Measurements from ENCODE around the gene ACSS3. TPM values are rescaled to one million over a fixed set of nuclear protein-coding genes. Genes with fewer than 3 reads are reported as not detected.

Gene ACSS3
- total RNA-seq, 1 experiment from 2014 or later, result 19.3 TPM

GRCh38 chr12:81105687-81106086 lies 27.8 kb downstream of the ACSS3 start:
- Histone ChIP-seq H3K4ac (ENCODE audit: low read depth, low read length) (no peak overlapping the region), H2AK5ac (ENCODE audit: insufficient read length, low read length) (no peak overlapping the region), H3K79me2 (ENCODE audit: insufficient read depth, low read length) (no peaks in the 10 kb centered on the region), H3K4me1 (ENCODE audit: insufficient read depth, low read length) (no peaks in the 10 kb centered on the region; the same call in 1 of the 2 replicates), H3K14ac (ENCODE audit: insufficient read depth, low read length) (no peak overlapping the region), H4K5ac (ENCODE audit: insufficient read length, low read depth, low read length) (no peak overlapping the region), H3K23me2 (ENCODE audit: insufficient read length, low read depth, low read length, poor library complexity, severe bottlenecking) (no peaks in the 10 kb centered on the region), H3K56ac (ENCODE audit: insufficient read length, low read depth, low read length) (no peak overlapping the region), H2BK5ac (ENCODE audit: insufficient read length, low read length) (no peak overlapping the region), H2BK12ac (ENCODE audit: insufficient read length, low read depth, low read length) (no peak overlapping the region), H3T11ph (ENCODE audit: low read length) (no peak overlapping the region), H2BK15ac (ENCODE audit: low read depth, low read length) (no peak overlapping the region), H3K79me1 (ENCODE audit: insufficient read depth, low read depth, low read length, poor library complexity, severe bottlenecking) (no peaks in the 10 kb centered on the region), H2BK120ac (ENCODE audit: low read depth, low read length, poor library complexity, severe bottlenecking) (no peak overlapping the region), H4K91ac (ENCODE audit: insufficient read length, low read depth, low read length) (no peak overlapping the region), H4K8ac (replicated peaks; ENCODE audit: insufficient read length, low read depth, low read length) (no peak overlapping the region), H2BK20ac (ENCODE audit: low read depth, low read length, poor library complexity, severe bottlenecking) (no peak overlapping the region), H3K27me3 (ENCODE audit: insufficient read depth, low read length) (no peaks in the 10 kb centered on the region), H3K27ac (ENCODE audit: insufficient read length, low read depth, low read length) (no peak overlapping the region), H3K23ac (ENCODE audit: insufficient read length, low read depth, low read length) (no peak overlapping the region), H3K9ac (ENCODE audit: extremely low read depth, insufficient read length, low read length) (no peak overlapping the region), H3K4me2 (ENCODE audit: insufficient read depth, insufficient read length, low read length) (no peak overlapping the region), H4K20me1 (ENCODE audit: control insufficient read depth, insufficient read depth, insufficient read length) (no peaks in the 10 kb centered on the region), H3K9me3 (ENCODE audit: control insufficient read depth, low read depth, low read length) (no peaks in the 10 kb centered on the region), H2AFZ (ENCODE audit: low read length) (no peak overlapping the region), H3K18ac (ENCODE audit: insufficient read length, low read depth, low read length) (no peak overlapping the region)
- no peak for DNase-seq
- TF ChIP-seq CTCF (conservative IDR thresholded peaks at IDR 0.05), result no peak
- Mint-ChIP-seq H3K36me3 (ENCODE audit: insufficient read depth in 1 of 3, low read depth in 3 of 3) (peaks cover 0 to 4% (median 0%) of the 10 kb centered on the region in 3 experiments; a peak in 3 of 7 replicates), H3K27me3 (ENCODE audit: low read depth) (no peaks in the 10 kb centered on the region), H3K4me1 (peaks cover 12 to 18% of the 10 kb centered on the region in 2 experiments), H3K9me3 (no peaks in the 10 kb centered on the region), H3K27ac (peak overlapping the region in 1 of 3 experiments; percentile 5; a peak in 2 of 7 replicates), H3K4me3 (no peak overlapping the region)

Measured in H9 (cell line).